Cardiac muscle cell (in vitro differentiated cells and primary cell): ENCODE measurements around the gene STIM2. TPM values are rescaled to one million over a fixed set of nuclear protein-coding genes. Genes with fewer than 3 reads are reported as not detected.

Experiments used
- DNase-seq, 2 donors: peaks; one replicate each; pipeline versions ENCODE4 v3.0.0 to v3.0.0-alpha.2; 2010 to 2017; ENCODE audit warnings: low read depth in 1 of 2, low spot score in 1 of 2
- H3K27ac ChIP-seq: fragments of 200-600 bp; sonication (generic); 2 replicates; pipeline ENCODE4 v1.5.1; 2016
- H3K27me3 ChIP-seq: fragments of 200-600 bp; sonication (generic); 2 replicates; pipeline ENCODE4 v1.6.0; 2016; ENCODE audit warnings: control low read depth
- H3K36me3 ChIP-seq: fragments of 200-600 bp; sonication (generic); 2 replicates; pipeline ENCODE4 v1.5.1; 2016; ENCODE audit warnings: control low read depth
- H3K4me1 ChIP-seq: fragments of 200-600 bp; sonication (generic); 2 replicates; pipeline ENCODE4 v1.8.1; 2017; ENCODE audit warnings: low read depth, mild to moderate bottlenecking, mixed run types
- H3K4me3 ChIP-seq: fragments of 200-600 bp; sonication (generic); 2 replicates; pipeline ENCODE4 v1.5.1; 2016; ENCODE audit warnings: mild to moderate bottlenecking
- H3K9me3 ChIP-seq: fragments of 200-600 bp; sonication (generic); 2 replicates; pipeline ENCODE4 v1.5.1; 2017; ENCODE audit warnings: low read depth, mild to moderate bottlenecking, control low read depth
- CTCF ChIP-seq: IDR thresholded peaks from 2 replicates; pipeline ENCODE4 v1.5.1; 2012; ENCODE audit warnings: low read depth, mild to moderate bottlenecking, low read length
- polyA plus RNA-seq: library from polyadenylated mRNA; unstranded; fragments of >200 nt; fragmentation: Nextera tagmentation; extraction: Ambion mirVana; gene quantifications from 2 replicates; pipeline ENCODE4 v1.2.1, GENCODE V29; 2016
- total RNA-seq: library from RNA; depleted of rRNA; stranded (reverse); fragments of >200 nt; gene quantifications from 2 replicates; pipeline ENCODE4 v1.2.3, GENCODE V29; 2016

The STIM2 gene
- total and polyA plus RNA-seq, 2 experiments from 2014 or later = 33.9 to 35.2 TPM

GRCh38 chr4:26871611-26872010 is 11.0 kb downstream of the STIM2 start:
- no peak for TF ChIP-seq CTCF
- Histone ChIP-seq H3K27me3 (no peaks in the 10 kb centered on the region), H3K36me3 (no peaks in the 10 kb centered on the region), H3K9me3 (no peaks in the 10 kb centered on the region), H3K27ac (no peak overlapping the region), H3K4me3 (no peak overlapping the region), H3K4me1 (peaks cover 36% of the 10 kb centered on the region)
- peak; percentile 18 to 83 for DNase-seq

- no peak for DNase-seq
Measured at GRCh38 chr4:26873391-26874026, 12.9 kb downstream of the STIM2 start.

GRCh38 chr4:26874110-26874509 is 13.5 kb downstream of the STIM2 start:
- Histone ChIP-seq H3K9me3 (no peaks in the 10 kb centered on the region), H3K27me3 (no peaks in the 10 kb centered on the region), H3K4me3 (no peak overlapping the region), H3K4me1 (peaks cover 16% of the 10 kb centered on the region), H3K27ac (no peak overlapping the region), H3K36me3 (no peaks in the 10 kb centered on the region)
- DNase-seq = no peak
- no peak for TF ChIP-seq CTCF

More at GRCh38 chr4:26873391-26874026, 12.9 kb downstream of the STIM2 start:
- Histone ChIP-seq H3K36me3 (no peaks in the 10 kb centered on the region), H3K9me3 (no peaks in the 10 kb centered on the region), H3K4me1 (peaks cover 19% of the 10 kb centered on the region), H3K4me3 (no peak overlapping the region), H3K27me3 (no peaks in the 10 kb centered on the region), H3K27ac (no peak overlapping the region)
- no peak for TF ChIP-seq CTCF

- Histone ChIP-seq H3K4me1 (no peaks in the 10 kb centered on the region), H3K27me3 (no peaks in the 10 kb centered on the region), H3K36me3 (no peaks in the 10 kb centered on the region), H3K9me3 (no peaks in the 10 kb centered on the region), H3K4me3 (no peak overlapping the region), H3K27ac (no peak overlapping the region)
- no peak for TF ChIP-seq CTCF
- no peak for DNase-seq
Measured at GRCh38 chr4:26877406-26877805, 16.8 kb downstream of the STIM2 start.

GRCh38 chr4:26877961-26878360 is 17.3 kb downstream of the STIM2 start:
- TF ChIP-seq CTCF = no peak
- no peak overlapping the region for H3K27ac ChIP-seq
- no peaks in the 10 kb centered on the region for H3K9me3 ChIP-seq
- no peaks in the 10 kb centered on the region for H3K27me3 ChIP-seq
- H3K4me3 ChIP-seq = no peak overlapping the region
- no peaks in the 10 kb centered on the region for H3K36me3 ChIP-seq
- no peak for DNase-seq
- H3K4me1 ChIP-seq = no peaks in the 10 kb centered on the region
